SU-DHL-6 (cell line): ENCODE data around the gene CDKAL1.

Experiments used
- H2AFZ ChIP-seq: fragments of 200-600 bp; sonication (generic); 2 replicates; pipeline ENCODE4 v1.6.1; 2014; ENCODE audit warnings: low read depth, mild to moderate bottlenecking, moderate library complexity, mixed read lengths, antibody characterized with exemption, low read length; ENCODE audit not compliant: severe bottlenecking
- H3F3A ChIP-seq: fragments of 200-600 bp; shearing (Covaris generic); 2 replicates; pipeline ENCODE4 v1.6.0; 2016; ENCODE audit warnings: antibody characterized with exemption, mild to moderate bottlenecking; ENCODE audit not compliant: insufficient read depth
- H3K27ac ChIP-seq: fragments of 200-600 bp; sonication (generic); 2 replicates; pipeline ENCODE4 v1.5.1; 2016; ENCODE audit warnings: low read depth, mild to moderate bottlenecking, low read length, moderate library complexity, mixed read lengths
- H3K27me3 ChIP-seq: fragments of 200-600 bp; sonication (generic), shearing (Covaris generic); 2 replicates; pipeline ENCODE4 v1.6.0; 2014; ENCODE audit warnings: mild to moderate bottlenecking, low read length
- H3K36me3 ChIP-seq: fragments of 200-600 bp; sonication (generic); 2 replicates; pipeline ENCODE4 v1.6.1; 2014; ENCODE audit warnings: mild to moderate bottlenecking, low read length, mixed read lengths
- H3K4me2 ChIP-seq: fragments of 300-600, 200-600 bp; shearing (Covaris generic), sonication (generic); 2 replicates; pipeline ENCODE4 v1.6.0; 2014; ENCODE audit warnings: low read length, low read depth, mild to moderate bottlenecking; ENCODE audit not compliant: poor library complexity, severe bottlenecking
- H3K4me3 ChIP-seq: fragments of 200-600 bp; sonication (generic); 2 replicates; pipeline ENCODE4 v1.5.1; 2014; ENCODE audit warnings: antibody characterized with exemption, low read length, mild to moderate bottlenecking, mixed read lengths; ENCODE audit not compliant: insufficient read depth, poor library complexity, severe bottlenecking
- H3K79me2 ChIP-seq: fragments of 200-600 bp; sonication (generic); 2 replicates; pipeline ENCODE4 v1.6.1; 2014; ENCODE audit warnings: mild to moderate bottlenecking, low read length, moderate library complexity; ENCODE audit not compliant: insufficient read depth
- H3K9ac ChIP-seq: fragments of 200-600 bp; sonication (generic); 2 replicates; pipeline ENCODE4 v1.7.0; 2014; ENCODE audit warnings: mild to moderate bottlenecking, low read length
- H3K9me2 ChIP-seq: fragments of 200-600 bp; sonication (generic); replicated peaks from 2 replicates; pipeline ENCODE4 v1.6.1; 2014; ENCODE audit warnings: low read length; ENCODE audit not compliant: insufficient read depth
- H3K9me3 ChIP-seq: fragments of 200-600 bp; sonication (generic); 2 replicates; pipeline ENCODE4 v1.6.1; 2014; ENCODE audit warnings: low read length, mixed read lengths; ENCODE audit not compliant: insufficient read depth
- H4K20me1 ChIP-seq: fragments of 200-600 bp; sonication (generic); 2 replicates; pipeline ENCODE4 v1.6.1; 2014; ENCODE audit warnings: low read depth, mild to moderate bottlenecking, antibody characterized with exemption, low read length, moderate library complexity, mixed read lengths
- CTCF ChIP-seq: fragments of 200-600 bp; sonication (generic); IDR thresholded peaks from one replicate; pipeline ENCODE4 v1.5.1; 2017; ENCODE audit warnings: antibody characterized with exemption, mild to moderate bottlenecking, low read length, moderate library complexity; ENCODE audit not compliant: insufficient read depth, poor library complexity, severe bottlenecking
- EZH2phosphoT487 ChIP-seq: fragments of 200-600 bp; sonication (generic), shearing (Covaris generic); conservative IDR thresholded peaks from 2 replicates; pipeline ENCODE4 v1.6.1; 2018; ENCODE audit warnings: mild to moderate bottlenecking, antibody characterized with exemption, low read length, moderate library complexity, mixed read lengths

CDKAL1 gene

GRCh38 chr6:21185861-21186478, 651.7 kb downstream of the CDKAL1 start:
- Histone ChIP-seq H3K27ac (no peak overlapping the region), H3K4me2 (no peak overlapping the region)

GRCh38 chr6:21186479-21187055, 652.3 kb downstream of the CDKAL1 start:
- H3K9me3 ChIP-seq = no peaks in the 10 kb centered on the region
- H3K4me3 ChIP-seq = no peak overlapping the region
- no peaks in the 10 kb centered on the region for H3K79me2 ChIP-seq
- no peak overlapping the region for H3K27ac ChIP-seq
- H3K9me2 ChIP-seq = no peaks in the 10 kb centered on the region
- H3K36me3 ChIP-seq = no peaks in the 10 kb centered on the region
- TF ChIP-seq EZH2phosphoT487 = no peak
- H3K4me2 ChIP-seq = no peak overlapping the region
- H4K20me1 ChIP-seq = no peaks in the 10 kb centered on the region
- no peaks in the 10 kb centered on the region for H3K27me3 ChIP-seq
- H3K9ac ChIP-seq = no peak overlapping the region
- no peaks in the 10 kb centered on the region for H3F3A ChIP-seq
- H2AFZ ChIP-seq = no peak overlapping the region

More at GRCh38 chr6:21185861-21186478, 651.7 kb downstream of the CDKAL1 start:
- Histone ChIP-seq H3K9ac (no peak overlapping the region), H3K9me2 (no peaks in the 10 kb centered on the region), H3K9me3 (no peaks in the 10 kb centered on the region), H3K27me3 (no peaks in the 10 kb centered on the region), H2AFZ (no peak overlapping the region), H4K20me1 (no peaks in the 10 kb centered on the region), H3F3A (no peaks in the 10 kb centered on the region), H3K79me2 (no peaks in the 10 kb centered on the region), H3K36me3 (no peaks in the 10 kb centered on the region), H3K4me3 (no peak overlapping the region)
- TF ChIP-seq CTCF (no peak), EZH2phosphoT487 (no peak)

- H2AFZ ChIP-seq = no peak overlapping the region
Measured at GRCh38 chr6:21187485-21187884, 653.2 kb downstream of the CDKAL1 start.

More at GRCh38 chr6:21187485-21187884, 653.2 kb downstream of the CDKAL1 start:
- Histone ChIP-seq H3K27ac (no peak overlapping the region), H3K27me3 (no peaks in the 10 kb centered on the region), H3K9me2 (no peaks in the 10 kb centered on the region), H3K9ac (no peak overlapping the region), H3F3A (no peaks in the 10 kb centered on the region), H3K9me3 (no peaks in the 10 kb centered on the region), H3K4me3 (no peak overlapping the region), H3K4me2 (no peak overlapping the region), H4K20me1 (no peaks in the 10 kb centered on the region), H3K36me3 (no peaks in the 10 kb centered on the region), H3K79me2 (no peaks in the 10 kb centered on the region)
- TF ChIP-seq CTCF (no peak), EZH2phosphoT487 (no peak)
